Skeletal muscle tissue (tissue), 5 donors: ENCODE measurements around the gene TMEM213. TPM values are rescaled to one million over a fixed set of nuclear protein-coding genes. Genes with fewer than 3 reads are reported as not detected.

Experiments
- H3K27ac ChIP-seq: one replicate; pipeline ENCODE4 v1.7.0; 2013; ENCODE audit warnings: mild to moderate bottlenecking, low read depth, low read length, inconsistent platforms
- H3K27me3 ChIP-seq, 3 donors: one replicate each; pipeline ENCODE4 v1.7.0; 2013; ENCODE audit warnings: low read length in 3 of 3; ENCODE audit not compliant: control insufficient read depth in 3 of 3, insufficient read depth in 3 of 3
- H3K36me3 ChIP-seq, 3 donors: one replicate each; pipeline ENCODE4 v1.7.0; 2013; ENCODE audit warnings: low read length in 3 of 3; ENCODE audit not compliant: control insufficient read depth in 3 of 3, insufficient read depth in 3 of 3
- H3K4me1 ChIP-seq, 3 donors: one replicate each; pipeline ENCODE4 v1.7.0; 2013; ENCODE audit warnings: low read length in 3 of 3, mild to moderate bottlenecking in 3 of 3; ENCODE audit not compliant: control insufficient read depth in 3 of 3, insufficient read depth in 3 of 3
- H3K4me3 ChIP-seq, 3 donors: one replicate each; pipeline ENCODE4 v1.7.0; 2013; ENCODE audit warnings: low read length in 3 of 3
- H3K9ac ChIP-seq, 3 donors: one replicate each; pipeline ENCODE4 v1.7.0; 2013; ENCODE audit warnings: low read length in 3 of 3, mild to moderate bottlenecking in 3 of 3, moderate library complexity in 2 of 3, low read depth in 1 of 3
- H3K9me3 ChIP-seq, 3 donors: one replicate each; pipeline ENCODE4 v1.7.0; 2013; ENCODE audit warnings: low read length in 3 of 3; ENCODE audit not compliant: control insufficient read depth in 3 of 3
- small RNA-seq: library from RNA; depleted of rRNA; stranded (forward); fragments of <200 nt; gene quantifications from one replicate; pipeline ENCODE3, GENCODE V24; 2014
- total RNA-seq: library from RNA; depleted of rRNA; stranded (reverse); fragments of >200 nt; gene quantifications from one replicate; pipeline ENCODE4 v1.2.3, GENCODE V29; 2014
- donor health status: Osteomylitis.

Gene TMEM213
- total RNA-seq, 1 donor from 2014 or later: not detected

DNA sequence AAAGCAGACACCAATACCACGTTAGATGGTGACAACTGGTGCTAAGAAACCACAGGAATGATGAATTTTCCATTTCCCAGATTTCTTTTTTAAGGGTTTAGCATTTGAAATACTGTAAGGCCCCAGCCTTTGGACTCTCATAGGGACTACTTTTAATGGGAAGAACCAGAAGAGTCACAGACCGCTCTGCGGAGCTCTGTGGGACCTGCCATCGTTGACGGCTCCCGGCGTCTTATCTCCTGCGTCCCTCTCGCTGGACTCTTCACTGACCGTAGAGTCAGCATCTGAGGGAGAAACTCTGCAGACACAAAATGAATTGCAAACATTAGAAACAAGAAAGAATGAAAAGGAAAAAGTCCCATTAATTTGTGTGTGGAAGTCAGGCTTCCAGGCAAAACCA lies 81.6 kb downstream of the TMEM213 start:
- Histone ChIP-seq H3K36me3 (no peaks in the 10 kb centered on the region), H3K9ac (no peak overlapping the region), H3K4me1 (peaks cover 0 to 4% (median 0%) of the 10 kb centered on the region in 3 donors), H3K9me3 (no peaks in the 10 kb centered on the region), H3K4me3 (no peak overlapping the region), H3K27ac (no peak overlapping the region), H3K27me3 (no peaks in the 10 kb centered on the region)

DNA sequence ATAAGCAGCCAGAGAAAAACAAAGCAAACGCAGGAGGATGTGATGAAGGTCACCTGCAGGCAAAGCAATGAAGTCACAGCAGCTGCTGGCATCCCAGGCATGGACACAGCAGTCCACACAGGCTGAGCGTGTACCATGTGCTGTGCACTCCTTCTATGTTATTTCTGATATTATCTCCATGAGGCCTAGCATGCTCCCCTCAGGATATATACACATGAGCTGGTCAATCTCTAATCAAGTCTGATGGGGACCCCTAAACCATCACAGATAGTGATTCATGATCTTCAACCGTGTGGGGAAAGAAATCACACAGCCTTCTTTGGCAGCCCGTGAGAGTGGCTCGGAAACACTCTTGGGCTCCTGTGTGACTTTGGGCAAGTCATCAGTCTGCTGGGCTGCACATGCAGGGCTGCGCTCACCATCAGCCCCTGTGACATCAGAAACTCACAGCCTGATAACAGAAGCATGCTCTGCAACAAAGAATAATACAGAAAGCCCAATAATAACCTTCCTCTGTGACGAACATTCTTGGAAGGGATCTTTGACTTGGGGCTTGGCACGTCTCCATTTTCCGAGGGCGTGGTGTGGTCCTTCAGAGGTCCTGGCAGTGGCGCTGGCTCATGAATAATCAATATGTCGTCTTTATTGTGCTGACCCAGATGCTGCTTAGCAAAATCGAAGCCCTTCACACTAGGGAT lies 83.2 kb downstream of the TMEM213 start:
- Histone ChIP-seq H3K36me3 (no peaks in the 10 kb centered on the region), H3K9me3 (no peaks in the 10 kb centered on the region), H3K27ac (no peak overlapping the region), H3K4me1 (peaks cover 0 to 4% (median 0%) of the 10 kb centered on the region in 3 donors), H3K9ac (no peak overlapping the region), H3K27me3 (no peaks in the 10 kb centered on the region), H3K4me3 (no peak overlapping the region)

DNA sequence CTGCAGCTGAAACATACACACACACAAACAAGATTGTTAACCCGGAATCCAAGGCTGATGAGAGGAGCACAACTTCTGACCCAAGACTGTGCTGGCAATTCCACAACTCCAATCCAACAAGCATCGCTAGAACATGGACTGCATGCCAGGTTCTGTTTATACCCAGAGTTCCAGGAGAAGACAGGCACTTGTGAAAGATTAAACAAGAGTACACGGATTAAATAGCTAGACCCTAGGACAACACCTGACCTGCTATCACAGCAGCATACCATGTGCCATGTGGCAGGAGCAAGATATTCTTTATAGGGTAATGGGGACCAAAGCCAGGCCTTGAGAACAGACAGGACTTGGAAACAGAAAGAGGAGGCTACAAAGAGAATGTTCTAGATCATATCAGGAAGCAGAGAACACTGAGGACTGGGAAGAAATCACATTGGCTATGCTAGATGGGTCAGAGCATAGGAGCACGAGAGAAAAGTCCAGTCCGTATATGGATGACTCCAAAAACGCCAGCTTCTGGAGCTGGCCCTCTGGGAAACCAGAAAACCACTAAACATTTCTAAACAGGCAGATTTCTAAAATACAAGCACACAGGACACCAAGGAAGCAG lies 83.9 kb downstream of the TMEM213 start:
- H3K4me1 ChIP-seq: peaks cover 0 to 4% (median 0%) of the 10 kb centered on the region in 3 donors
- no peak overlapping the region for H3K4me3 ChIP-seq
- H3K27ac ChIP-seq: no peak overlapping the region
- no peaks in the 10 kb centered on the region for H3K9me3 ChIP-seq
- H3K9ac ChIP-seq: no peak overlapping the region
- no peaks in the 10 kb centered on the region for H3K36me3 ChIP-seq
- H3K27me3 ChIP-seq: no peaks in the 10 kb centered on the region

DNA sequence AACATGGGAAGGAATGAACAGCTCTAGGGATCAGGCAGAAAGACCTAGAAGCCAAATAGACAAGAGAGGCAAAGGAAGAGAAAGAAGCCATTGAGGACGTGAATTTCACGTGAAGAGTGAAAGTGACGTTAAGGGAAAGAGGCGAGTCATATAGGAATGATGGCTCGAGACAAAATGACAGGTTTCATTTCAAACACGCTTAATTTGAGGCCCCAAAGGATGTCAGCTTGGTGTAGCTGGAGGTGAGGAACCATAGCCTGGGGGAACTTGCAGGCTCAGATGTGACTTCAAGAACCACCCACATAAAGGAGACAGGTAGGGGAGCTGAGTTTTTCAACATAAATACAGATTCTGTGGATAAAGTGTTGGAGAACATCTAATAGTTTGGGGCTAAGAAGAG lies 84.5 kb downstream of the TMEM213 start:
- no peaks in the 10 kb centered on the region for H3K27me3 ChIP-seq
- no peak overlapping the region for H3K4me3 ChIP-seq
- H3K9ac ChIP-seq: no peak overlapping the region
- no peak overlapping the region for H3K27ac ChIP-seq
- no peaks in the 10 kb centered on the region for H3K9me3 ChIP-seq
- peaks cover 0 to 4% (median 0%) of the 10 kb centered on the region in 3 donors for H3K4me1 ChIP-seq
- no peaks in the 10 kb centered on the region for H3K36me3 ChIP-seq

DNA sequence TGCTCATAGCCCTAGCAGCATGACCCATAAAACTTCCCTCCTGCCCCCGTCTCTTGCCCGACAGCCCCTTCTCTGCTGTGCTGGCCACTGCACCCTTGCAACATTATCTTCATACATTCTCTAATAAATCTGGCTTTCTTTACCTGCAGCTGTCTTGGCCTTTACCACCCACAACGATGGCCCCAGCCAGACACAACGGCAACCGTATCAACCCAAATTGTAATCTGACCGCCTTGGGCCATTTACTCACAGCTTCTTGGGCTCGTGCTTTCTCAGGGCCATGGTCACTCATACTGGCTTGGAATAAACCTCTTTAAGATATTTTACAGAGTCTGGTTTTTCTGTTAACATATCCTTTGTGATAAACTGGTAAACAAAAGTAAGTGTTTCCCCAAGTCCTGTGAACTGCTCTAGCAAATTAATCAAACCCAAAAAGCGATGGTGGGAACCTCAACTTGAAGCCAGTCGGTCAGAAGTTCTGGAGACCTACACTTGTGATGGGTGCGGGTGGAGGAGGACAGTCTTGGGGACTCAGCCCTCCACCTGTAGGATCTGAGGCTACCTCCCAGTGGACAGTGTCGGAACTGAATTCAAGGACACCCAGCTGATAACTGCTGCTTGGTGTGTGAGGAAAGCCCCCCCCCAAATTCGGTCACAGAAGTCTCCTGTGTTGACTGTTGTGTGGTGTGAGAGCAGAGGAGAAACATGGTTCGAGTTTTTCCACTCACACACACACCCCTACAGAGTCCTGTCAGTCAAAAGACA lies 87.8 kb downstream of the TMEM213 start:
- Histone ChIP-seq H3K27me3 (no peaks in the 10 kb centered on the region), H3K4me3 (no peak overlapping the region), H3K4me1 (peaks cover 0 to 6% (median 4%) of the 10 kb centered on the region in 3 donors), H3K9ac (no peak overlapping the region), H3K27ac (no peak overlapping the region), H3K36me3 (no peaks in the 10 kb centered on the region), H3K9me3 (no peaks in the 10 kb centered on the region)

GRCh38 chr7:138886501-138886917 lies 88.7 kb downstream of the TMEM213 start:
- Histone ChIP-seq H3K36me3 (no peaks in the 10 kb centered on the region), H3K4me1 (peaks cover 3 to 15% (median 5%) of the 10 kb centered on the region in 3 donors), H3K4me3 (no peak overlapping the region), H3K9ac (no peak overlapping the region), H3K27ac (no peak overlapping the region), H3K27me3 (no peaks in the 10 kb centered on the region), H3K9me3 (no peaks in the 10 kb centered on the region)

GRCh38 chr7:138887085-138887710 lies 89.4 kb downstream of the TMEM213 start:
- H3K27ac ChIP-seq: no peak overlapping the region
- no peak overlapping the region for H3K9ac ChIP-seq
- H3K4me1 ChIP-seq: peaks cover 3 to 17% (median 7%) of the 10 kb centered on the region in 3 donors
- H3K27me3 ChIP-seq: no peaks in the 10 kb centered on the region
- no peaks in the 10 kb centered on the region for H3K9me3 ChIP-seq
- H3K4me3 ChIP-seq: no peak overlapping the region
- no peaks in the 10 kb centered on the region for H3K36me3 ChIP-seq

Small RNA genes lying within 50 kb of the gene (small RNA-seq; reads per million reads assigned to genes)
- not detected for gene RNU6-1272P

Other genes with a start within 250 kb of the TMEM213 start
- not detected for gene SVOPL, start 96.6 kb upstream of the TMEM213 start, total RNA-seq
- not detected for gene ATP6V0A4, start 202 bp downstream of the TMEM213 start, total RNA-seq
- gene KIAA1549, start 183.4 kb downstream of the TMEM213 start, total RNA-seq: 4.2 TPM
- gene ZC3HAV1L, start 238.0 kb downstream of the TMEM213 start, total RNA-seq: 16.7 TPM